ENCODE results near the gene RNF166.

- no peak for TF ChIP-seq CTCF (IDR thresholded peaks at IDR 0.05; ENCODE audit: borderline replicate concordance, extremely low read depth, low read length, poor library complexity, severe bottlenecking)
- no peak for TF ChIP-seq EZH2 (IDR thresholded peaks at IDR 0.05; ENCODE audit: borderline replicate concordance, low read depth, low read length, severe bottlenecking)
Observed at GRCh38 chr16:88739139-88739976, 33.1 kb upstream of the RNF166 start.

All from DND-41 (cell line).